DND-41 (cell line): ENCODE results near the gene DDX51.

Experiments
- ATAC-seq: fragments of 200-7000 bp; cut with Tn5 transposase; 3 replicates; pipeline ENCODE4 v1.9.1; 2021; ENCODE audit warnings: low read depth; ENCODE audit not compliant: insufficient read depth
- DNase-seq: peaks from one replicate; pipeline ENCODE4 v3.0.0-alpha.2; 2020
- H2AFZ ChIP-seq: 2 replicates; pipeline ENCODE4 v1.6.0; 2012; ENCODE audit warnings: low read depth, low read length
- H3K27ac ChIP-seq: 2 replicates; pipeline ENCODE4 v1.5.1; 2012; ENCODE audit warnings: low read length, inconsistent platforms
- H3K27me3 ChIP-seq: fragments of 200-600 bp; sonication (generic); 2 replicates; pipeline ENCODE4 v1.6.0; 2012; ENCODE audit warnings: low read length, mild to moderate bottlenecking, inconsistent platforms; ENCODE audit not compliant: insufficient read depth, poor library complexity
- H3K36me3 ChIP-seq: 2 replicates; pipeline ENCODE4 v1.5.1; 2012; ENCODE audit warnings: low read length, inconsistent platforms; ENCODE audit not compliant: insufficient read depth
- H3K4me1 ChIP-seq: 2 replicates; pipeline ENCODE4 v1.5.1; 2012; ENCODE audit warnings: mild to moderate bottlenecking, low read length; ENCODE audit not compliant: insufficient read depth
- H3K4me2 ChIP-seq: 2 replicates; pipeline ENCODE4 v1.6.0; 2012; ENCODE audit warnings: mild to moderate bottlenecking, moderate library complexity, low read length, inconsistent platforms; ENCODE audit not compliant: insufficient read depth
- H3K4me3 ChIP-seq, 2 experiments: fragments of 200-600 bp in 1 of 2; shearing (Covaris generic) in 1 of 2; 2 replicates each; pipeline ENCODE4 v1.5.1; 2012 to 2016; ENCODE audit warnings: inconsistent platforms in 2 of 2, low read length in 2 of 2, mild to moderate bottlenecking in 2 of 2, low read depth in 1 of 2, moderate library complexity in 1 of 2
- H3K79me2 ChIP-seq: 2 replicates; pipeline ENCODE4 v1.6.0; 2012; ENCODE audit warnings: low read length, inconsistent platforms; ENCODE audit not compliant: insufficient read depth
- H3K9ac ChIP-seq: 2 replicates; pipeline ENCODE4 v1.6.0; 2012; ENCODE audit warnings: low read depth, mild to moderate bottlenecking, inconsistent platforms, low read length, moderate library complexity
- H3K9me3 ChIP-seq: 2 replicates; pipeline ENCODE4 v1.5.1; 2012; ENCODE audit warnings: low read length, moderate library complexity, mild to moderate bottlenecking, inconsistent platforms; ENCODE audit not compliant: insufficient read depth, severe bottlenecking
- H4K20me1 ChIP-seq: 2 replicates; pipeline ENCODE4 v1.6.0; 2012; ENCODE audit warnings: low read length; ENCODE audit not compliant: insufficient read depth
- EZH2 ChIP-seq: IDR thresholded peaks from 3 replicates; pipeline ENCODE4 v1.6.1; 2012; ENCODE audit warnings: borderline replicate concordance, low read depth, mild to moderate bottlenecking, moderate library complexity, low read length, inconsistent platforms; ENCODE audit not compliant: severe bottlenecking
- TF ChIP-seq, protein P1 (sequence below): IDR thresholded peaks from 2 replicates; pipeline ENCODE4 v1.5.1; 2012; ENCODE audit warnings: borderline replicate concordance, low read length, moderate library complexity, mild to moderate bottlenecking; ENCODE audit not compliant: poor library complexity, severe bottlenecking; ENCODE audit errors: extremely low read depth

The DDX51 gene

DNA sequence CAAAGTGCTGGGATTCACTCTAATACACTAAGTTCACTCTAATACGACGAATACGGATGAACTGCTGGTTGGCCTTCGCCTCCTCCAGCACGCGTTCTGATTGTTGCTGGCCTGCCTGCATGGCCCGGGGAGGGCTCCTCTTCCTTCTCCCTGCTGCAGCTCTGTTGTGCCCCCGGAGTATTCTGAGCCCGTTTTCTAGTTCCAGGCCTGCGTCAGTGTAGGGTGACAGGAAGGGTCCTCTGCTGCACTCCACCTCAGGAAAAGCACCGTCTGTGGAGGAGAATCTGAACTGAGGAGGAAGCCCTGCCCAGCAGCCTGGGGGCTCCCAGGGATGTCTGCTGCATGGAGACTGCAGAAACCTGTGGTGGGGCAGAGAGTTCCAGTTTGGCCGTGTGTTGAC, 44.4 kb downstream of the DDX51 start:
- Histone ChIP-seq H4K20me1 (peaks cover 27% of the 10 kb centered on the region), H3K4me3 (no peak overlapping the region), H3K4me1 (peaks cover 2% of the 10 kb centered on the region; the same call in 1 of the 2 replicates), H3K9ac (no peak overlapping the region), H2AFZ (no peak overlapping the region), H3K79me2 (peaks cover 59% of the 10 kb centered on the region), H3K4me2 (no peak overlapping the region), H3K9me3 (no peaks in the 10 kb centered on the region), H3K27me3 (no peaks in the 10 kb centered on the region), H3K27ac (no peak overlapping the region), H3K36me3 (peaks cover 57% of the 10 kb centered on the region)
- DNase-seq = no peak
- TF ChIP-seq, protein P1, sequence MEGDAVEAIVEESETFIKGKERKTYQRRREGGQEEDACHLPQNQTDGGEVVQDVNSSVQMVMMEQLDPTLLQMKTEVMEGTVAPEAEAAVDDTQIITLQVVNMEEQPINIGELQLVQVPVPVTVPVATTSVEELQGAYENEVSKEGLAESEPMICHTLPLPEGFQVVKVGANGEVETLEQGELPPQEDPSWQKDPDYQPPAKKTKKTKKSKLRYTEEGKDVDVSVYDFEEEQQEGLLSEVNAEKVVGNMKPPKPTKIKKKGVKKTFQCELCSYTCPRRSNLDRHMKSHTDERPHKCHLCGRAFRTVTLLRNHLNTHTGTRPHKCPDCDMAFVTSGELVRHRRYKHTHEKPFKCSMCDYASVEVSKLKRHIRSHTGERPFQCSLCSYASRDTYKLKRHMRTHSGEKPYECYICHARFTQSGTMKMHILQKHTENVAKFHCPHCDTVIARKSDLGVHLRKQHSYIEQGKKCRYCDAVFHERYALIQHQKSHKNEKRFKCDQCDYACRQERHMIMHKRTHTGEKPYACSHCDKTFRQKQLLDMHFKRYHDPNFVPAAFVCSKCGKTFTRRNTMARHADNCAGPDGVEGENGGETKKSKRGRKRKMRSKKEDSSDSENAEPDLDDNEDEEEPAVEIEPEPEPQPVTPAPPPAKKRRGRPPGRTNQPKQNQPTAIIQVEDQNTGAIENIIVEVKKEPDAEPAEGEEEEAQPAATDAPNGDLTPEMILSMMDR = no peak
- no peak for TF ChIP-seq EZH2
- no peak for ATAC-seq

DNA sequence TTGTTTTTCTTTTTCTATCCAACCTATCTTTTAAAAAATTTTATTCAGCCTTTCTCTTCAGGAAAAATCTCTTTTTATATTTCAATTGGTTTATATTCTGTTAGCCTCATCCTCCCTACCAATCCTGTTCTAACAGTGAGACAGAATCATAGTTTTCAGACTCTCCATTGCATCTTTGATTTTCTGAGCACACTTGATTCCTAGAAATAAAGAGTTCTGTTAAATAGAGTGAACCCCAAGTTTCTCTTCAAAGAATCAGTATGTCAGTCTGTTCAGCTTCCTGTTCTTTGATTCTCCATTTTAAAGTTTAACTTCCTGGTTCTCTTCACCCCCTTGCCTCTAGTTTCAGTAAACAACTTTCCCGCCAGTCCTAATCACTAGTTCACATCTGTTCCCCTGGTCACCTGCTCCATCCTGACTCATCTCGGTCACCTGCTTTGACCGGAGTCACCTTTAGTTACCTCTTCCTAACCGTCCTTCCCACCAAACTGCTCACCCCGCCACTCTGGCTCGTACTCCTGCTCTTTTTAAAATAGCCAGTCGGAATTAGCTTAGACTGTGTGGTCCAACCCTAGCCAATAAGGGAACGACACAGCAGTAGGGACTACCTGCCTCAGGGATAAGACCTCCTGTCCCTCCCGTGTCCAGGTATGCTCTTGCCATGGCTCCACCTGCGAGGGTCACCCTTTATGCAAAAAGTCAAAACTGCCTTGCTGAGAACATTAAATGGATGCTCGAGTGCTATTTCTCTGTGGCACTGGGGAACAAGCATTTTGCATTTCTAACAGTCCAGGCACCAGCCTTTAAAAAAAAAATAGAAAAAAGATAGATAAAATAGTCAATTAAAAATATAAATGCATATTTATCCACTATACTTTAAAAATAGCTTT, 48.4 kb downstream of the DDX51 start:
- ATAC-seq (no peak), DNase-seq (no peak)
- H3K27me3 ChIP-seq = no peaks in the 10 kb centered on the region
- no peak overlapping the region for H3K9ac ChIP-seq
- TF ChIP-seq, protein P1 = no peak
- no peak for TF ChIP-seq EZH2
- no peaks in the 10 kb centered on the region for H3K9me3 ChIP-seq
- H2AFZ ChIP-seq = no peak overlapping the region
- H3K4me1 ChIP-seq = peaks cover 2% of the 10 kb centered on the region; the same call in 1 of the 2 replicates
- H3K36me3 ChIP-seq = peaks cover 54% of the 10 kb centered on the region
- H3K4me2 ChIP-seq = no peak overlapping the region
- H3K79me2 ChIP-seq = peaks cover 74% of the 10 kb centered on the region
- peaks cover 20% of the 10 kb centered on the region for H4K20me1 ChIP-seq
- peak overlapping the region; percentile 44; the same call in 1 of the 2 replicates for H3K27ac ChIP-seq
- H3K4me3 ChIP-seq = no peak overlapping the region

DNA sequence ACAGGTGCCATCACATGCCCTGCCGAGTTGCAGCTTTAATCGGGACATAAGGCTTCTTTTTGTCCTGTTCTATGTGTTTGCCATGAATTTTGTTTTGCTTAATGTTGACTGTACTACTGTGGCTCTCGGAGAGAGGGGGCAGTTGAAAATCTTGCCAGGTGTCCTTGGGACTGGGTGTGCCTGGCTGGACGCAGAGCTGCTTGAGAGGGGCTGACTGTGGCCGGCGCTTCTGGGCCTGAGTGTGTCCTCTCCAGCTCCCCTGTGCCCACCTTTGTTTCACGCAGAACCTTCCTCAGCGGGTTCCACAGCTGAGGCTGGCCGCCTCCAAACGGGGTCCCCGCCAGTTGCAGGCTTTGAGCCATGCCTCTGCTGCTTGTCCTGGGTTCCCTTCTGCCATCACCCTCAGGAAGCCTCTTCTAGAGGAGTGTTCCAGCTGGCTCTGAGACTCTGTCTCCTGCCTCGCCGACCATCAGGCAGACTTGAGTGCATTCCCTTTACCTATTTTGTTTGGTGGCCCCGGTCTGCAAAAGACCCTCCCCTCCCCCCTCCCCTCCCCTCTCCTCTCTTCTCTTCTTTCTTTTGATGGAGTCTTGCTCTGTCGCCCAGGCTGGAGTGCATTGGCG, 49.7 kb downstream of the DDX51 start:
- no peak for TF ChIP-seq EZH2
- TF ChIP-seq, protein P1 = no peak
- peaks cover 2% of the 10 kb centered on the region; the same call in 1 of the 2 replicates for H3K4me1 ChIP-seq
- no peak for DNase-seq
- H3K36me3 ChIP-seq = peaks cover 49% of the 10 kb centered on the region
- no peak for ATAC-seq
- peaks cover 74% of the 10 kb centered on the region for H3K79me2 ChIP-seq
- no peak overlapping the region for H3K4me2 ChIP-seq
- H3K4me3 ChIP-seq = no peak overlapping the region
- H3K27ac ChIP-seq = peak overlapping the region; percentile 26; the same call in 1 of the 2 replicates
- no peaks in the 10 kb centered on the region for H3K27me3 ChIP-seq
- H3K9me3 ChIP-seq = no peaks in the 10 kb centered on the region
- H3K9ac ChIP-seq = no peak overlapping the region
- H4K20me1 ChIP-seq = peaks cover 8% of the 10 kb centered on the region; the same call in 1 of the 2 replicates
- no peak overlapping the region for H2AFZ ChIP-seq
